PFSK-1 (cell line): Measurements from ENCODE around the gene FAM210A. TPM values are rescaled to one million over a fixed set of nuclear protein-coding genes. Genes with fewer than 3 reads are reported as not detected.
A peak's percentile ranks its signal among the peaks of the same experiment; 100 is the strongest.

ENCODE experiments used
- FOXP2 ChIP-seq: optimal IDR thresholded peaks from 2 replicates; pipeline ENCODE3; 2011; ENCODE audit warnings: borderline replicate concordance, control low read depth, inconsistent platforms; ENCODE audit not compliant: insufficient read depth; ENCODE audit errors: extremely low read length, extremely low read depth
- POLR2AphosphoS5 ChIP-seq: IDR thresholded peaks from 2 replicates; pipeline ENCODE4 v1.6.1; 2012; ENCODE audit warnings: low read depth, mild to moderate bottlenecking, control low read depth, low read length, moderate library complexity
- REST ChIP-seq, 2 experiments: IDR thresholded peaks; 2 replicates each; pipeline versions ENCODE4 v1.6.1 to v1.8.0; 2011 to 2012; ENCODE audit warnings: low read depth in 2 of 2, low read length in 2 of 2, control low read depth in 1 of 2, inconsistent platforms in 1 of 2, mild to moderate bottlenecking in 1 of 2, moderate library complexity in 1 of 2; ENCODE audit not compliant: insufficient read depth in 1 of 2
- SIN3A ChIP-seq: IDR thresholded peaks from 2 replicates; pipeline ENCODE4 v1.6.1; 2012; ENCODE audit warnings: mild to moderate bottlenecking, low read length, moderate library complexity, borderline replicate concordance; ENCODE audit not compliant: insufficient read depth
- TAF1 ChIP-seq: IDR thresholded peaks from 2 replicates; pipeline ENCODE4 v1.6.1; 2012; ENCODE audit warnings: low read length, control low read depth, borderline replicate concordance; ENCODE audit not compliant: insufficient read depth
- polyA plus RNA-seq: library from polyadenylated mRNA; unstranded; fragments of >200 nt; gene quantifications from one replicate; pipeline ENCODE4 v1.2.1, GENCODE V29; 2012; ENCODE audit warnings: low read depth, missing spikeins; ENCODE audit not compliant: insufficient read length

The FAM210A gene
- polyA plus RNA-seq: 14.9 TPM

GRCh38 chr18:13726232-13726971 is at the start of gene FAM210A, which contains the start of gene RNMT:
TSS of gene FAM210A (minus strand) at chr18:13726558. CDS start at chr18:13682077, 44,481 bp downstream.
TSS of gene RNMT (plus strand) at chr18:13726673. CDS start at chr18:13731518, 4,845 bp downstream.
- TF ChIP-seq SIN3A (peak; percentile 65; the same call in 1 of the 2 replicates), TAF1 (0 out of 2 replicates have a peak, but pooled peaks have one; percentile 74), REST (IDR thresholded peaks at IDR 0.05; ENCODE audit: insufficient read depth in 1 of 2, low read depth in 2 of 2, low read length in 2 of 2) (no peak), FOXP2 (peak; percentile 89), POLR2AphosphoS5 (peak; percentile 73)

GRCh38 chr18:13775058-13775457 is 48.7 kb upstream of the FAM210A start:
- TF ChIP-seq FOXP2 (no peak), POLR2AphosphoS5 (no peak), TAF1 (no peak), REST (IDR thresholded peaks at IDR 0.05; ENCODE audit: insufficient read depth in 1 of 2, low read depth in 2 of 2, low read length in 2 of 2) (no peak), SIN3A (no peak)

- TF ChIP-seq TAF1 (no peak), FOXP2 (no peak), SIN3A (no peak), POLR2AphosphoS5 (no peak), REST (IDR thresholded peaks at IDR 0.05; ENCODE audit: insufficient read depth in 1 of 2, low read depth in 2 of 2, low read length in 2 of 2) (no peak)
Observed at GRCh38 chr18:13762690-13763439, 36.5 kb upstream of the FAM210A start.

GRCh38 chr18:13760047-13760446 is 33.7 kb upstream of the FAM210A start:
- TF ChIP-seq TAF1 (no peak), FOXP2 (no peak), SIN3A (no peak), POLR2AphosphoS5 (no peak), REST (IDR thresholded peaks at IDR 0.05; ENCODE audit: insufficient read depth in 1 of 2, low read depth in 2 of 2, low read length in 2 of 2) (no peak)
